Omental fat pad (tissue), 4 donors: ENCODE data around the gene PLEKHN1. TPM values are rescaled to one million over a fixed set of nuclear protein-coding genes. Genes with fewer than 3 reads are reported as not detected.

Experiments
- ATAC-seq: fragments of 150-250 bp; one replicate; pipeline ENCODE4 v1.9.1; 2016; ENCODE audit warnings: mild to moderate bottlenecking, moderate library complexity; ENCODE audit not compliant: low FRiP score
- DNase-seq: peaks from one replicate; pipeline ENCODE4 v3.0.0-alpha.2; 2019; ENCODE audit warnings: low spot score
- total RNA-seq, 4 donors: library from RNA; depleted of rRNA; stranded (reverse); fragments of >200 nt; gene quantifications; one replicate each; pipeline ENCODE4 v1.1.0, GENCODE V29; 2016
- TF ChIP-seq, protein P1 (sequence below), 3 donors: fragments of 450-650 bp; IDR thresholded peaks; one replicate each; pipeline ENCODE4 v1.5.1; 2016 to 2017; ENCODE audit warnings: antibody characterized with exemption in 3 of 3, mild to moderate bottlenecking in 3 of 3, moderate library complexity in 2 of 3

Gene PLEKHN1, protein sequence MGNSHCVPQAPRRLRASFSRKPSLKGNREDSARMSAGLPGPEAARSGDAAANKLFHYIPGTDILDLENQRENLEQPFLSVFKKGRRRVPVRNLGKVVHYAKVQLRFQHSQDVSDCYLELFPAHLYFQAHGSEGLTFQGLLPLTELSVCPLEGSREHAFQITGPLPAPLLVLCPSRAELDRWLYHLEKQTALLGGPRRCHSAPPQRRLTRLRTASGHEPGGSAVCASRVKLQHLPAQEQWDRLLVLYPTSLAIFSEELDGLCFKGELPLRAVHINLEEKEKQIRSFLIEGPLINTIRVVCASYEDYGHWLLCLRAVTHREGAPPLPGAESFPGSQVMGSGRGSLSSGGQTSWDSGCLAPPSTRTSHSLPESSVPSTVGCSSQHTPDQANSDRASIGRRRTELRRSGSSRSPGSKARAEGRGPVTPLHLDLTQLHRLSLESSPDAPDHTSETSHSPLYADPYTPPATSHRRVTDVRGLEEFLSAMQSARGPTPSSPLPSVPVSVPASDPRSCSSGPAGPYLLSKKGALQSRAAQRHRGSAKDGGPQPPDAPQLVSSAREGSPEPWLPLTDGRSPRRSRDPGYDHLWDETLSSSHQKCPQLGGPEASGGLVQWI
- total RNA-seq: under 1 TPM in 3 of 4 donors, not detected in 1; 0.19 to 0.48 (median 0.25) TPM

DNA sequence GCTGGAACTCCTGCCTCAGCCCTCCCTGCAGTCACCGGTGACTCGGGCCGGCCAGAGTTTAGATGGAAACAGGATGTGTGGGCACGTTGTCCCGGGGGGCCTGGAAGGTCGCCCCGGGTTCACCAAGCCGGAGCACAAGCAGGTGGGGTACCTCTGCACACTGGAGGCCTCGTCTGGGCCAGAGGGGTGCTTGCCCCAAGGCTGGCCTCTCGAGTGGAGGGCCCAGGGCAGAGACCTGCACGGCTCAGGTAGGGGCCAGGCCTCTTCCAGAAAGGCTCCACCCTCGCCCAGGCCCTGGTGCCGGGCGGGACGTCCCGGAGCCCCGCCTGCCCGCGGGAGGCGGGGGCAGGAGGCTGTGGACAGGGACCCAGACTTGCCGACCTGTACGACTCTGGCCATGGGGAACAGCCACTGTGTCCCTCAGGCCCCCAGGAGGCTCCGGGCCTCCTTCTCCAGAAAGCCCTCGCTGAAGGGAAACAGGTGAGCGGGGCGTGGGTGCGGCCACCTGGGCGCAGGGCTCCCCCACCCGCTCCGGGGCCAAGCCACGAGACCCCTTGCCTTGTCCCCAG, at the start of gene PLEKHN1:
TSS of gene PLEKHN1 (plus strand) at position 348 of the 569 bp plus-strand sequence. CDS start at position 398, 50 bp downstream.
- DNase-seq: no peak
- ATAC-seq: peak; percentile 38

DNA sequence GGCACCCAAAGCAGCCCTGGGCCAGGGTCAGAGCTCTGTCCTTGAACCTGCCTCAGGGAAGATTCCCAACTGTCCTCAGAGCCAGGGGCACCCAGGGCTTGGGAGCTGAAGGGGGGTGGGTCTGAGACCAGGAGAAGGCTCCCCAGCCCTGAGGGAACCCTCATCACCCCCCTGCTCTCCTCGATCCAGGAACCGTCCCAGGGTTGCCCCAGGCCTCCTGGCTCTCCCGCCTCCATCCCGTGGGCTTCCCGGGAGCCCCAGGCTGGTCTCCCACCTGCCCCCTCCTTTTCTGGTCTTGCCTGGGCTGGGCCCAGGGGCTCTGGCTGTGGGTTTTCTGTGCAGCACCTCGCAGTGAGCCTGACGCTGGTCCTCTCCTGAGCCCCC, 49.2 kb upstream of the PLEKHN1 start:
- TF ChIP-seq, protein P1, sequence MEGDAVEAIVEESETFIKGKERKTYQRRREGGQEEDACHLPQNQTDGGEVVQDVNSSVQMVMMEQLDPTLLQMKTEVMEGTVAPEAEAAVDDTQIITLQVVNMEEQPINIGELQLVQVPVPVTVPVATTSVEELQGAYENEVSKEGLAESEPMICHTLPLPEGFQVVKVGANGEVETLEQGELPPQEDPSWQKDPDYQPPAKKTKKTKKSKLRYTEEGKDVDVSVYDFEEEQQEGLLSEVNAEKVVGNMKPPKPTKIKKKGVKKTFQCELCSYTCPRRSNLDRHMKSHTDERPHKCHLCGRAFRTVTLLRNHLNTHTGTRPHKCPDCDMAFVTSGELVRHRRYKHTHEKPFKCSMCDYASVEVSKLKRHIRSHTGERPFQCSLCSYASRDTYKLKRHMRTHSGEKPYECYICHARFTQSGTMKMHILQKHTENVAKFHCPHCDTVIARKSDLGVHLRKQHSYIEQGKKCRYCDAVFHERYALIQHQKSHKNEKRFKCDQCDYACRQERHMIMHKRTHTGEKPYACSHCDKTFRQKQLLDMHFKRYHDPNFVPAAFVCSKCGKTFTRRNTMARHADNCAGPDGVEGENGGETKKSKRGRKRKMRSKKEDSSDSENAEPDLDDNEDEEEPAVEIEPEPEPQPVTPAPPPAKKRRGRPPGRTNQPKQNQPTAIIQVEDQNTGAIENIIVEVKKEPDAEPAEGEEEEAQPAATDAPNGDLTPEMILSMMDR (IDR thresholded peaks at IDR 0.05): no peak
- DNase-seq (no peak), ATAC-seq (no peak)

More for the DNA sequence above, at the start of gene PLEKHN1:
- TF ChIP-seq, protein P1 (IDR thresholded peaks at IDR 0.05): no peak

DNA sequence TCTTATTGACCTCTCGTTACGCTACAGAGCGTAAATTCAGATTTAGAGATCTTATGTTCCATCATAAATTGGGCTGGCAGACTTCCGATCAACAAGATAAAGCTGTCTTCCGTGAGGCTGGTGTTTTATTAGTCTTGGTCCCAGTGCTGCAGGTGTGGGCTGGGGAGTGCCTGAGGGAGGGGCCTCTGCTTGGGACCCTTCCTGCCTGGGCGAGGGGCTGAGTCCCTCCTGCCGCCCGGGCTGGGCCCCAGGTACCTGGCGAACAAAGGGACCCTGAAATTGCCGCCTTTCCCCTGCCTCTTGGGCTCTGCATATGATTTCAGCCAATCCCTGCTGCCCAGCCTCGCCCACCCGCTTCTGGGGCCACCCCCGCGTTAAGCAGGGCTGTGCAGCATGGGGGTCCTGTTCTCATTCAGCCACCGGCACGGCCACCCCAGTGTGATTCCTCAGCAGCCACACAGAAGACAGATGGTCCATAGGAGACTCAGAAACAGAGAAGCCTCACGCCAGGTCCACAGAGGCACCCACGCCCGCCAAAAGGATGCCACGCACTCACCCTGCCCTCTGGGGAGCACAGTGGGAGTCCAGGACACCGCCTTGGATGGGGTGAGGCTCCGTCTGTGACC, 48.7 kb upstream of the PLEKHN1 start:
- ATAC-seq (no peak), DNase-seq (no peak)
- TF ChIP-seq, protein P1 (IDR thresholded peaks at IDR 0.05): no peak

DNA sequence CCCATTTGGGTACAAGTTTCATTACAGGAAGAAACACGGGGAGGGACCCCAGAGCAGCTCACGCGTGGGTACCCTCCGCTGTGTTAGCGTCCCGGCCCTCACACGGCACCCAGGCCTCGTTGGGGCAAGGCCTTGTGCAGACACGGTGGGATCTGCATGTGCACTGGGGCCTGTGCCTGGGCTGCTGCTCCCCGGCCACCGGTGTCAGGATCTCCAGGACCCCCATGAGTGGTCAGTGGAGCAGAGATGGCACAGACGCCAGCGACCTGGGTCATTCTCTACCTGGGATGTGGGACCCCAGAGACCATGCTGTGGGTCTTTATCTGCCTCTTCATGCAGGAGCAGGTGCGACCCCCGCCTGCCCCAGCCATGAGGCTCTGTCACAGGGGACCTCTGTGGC, 47.9 kb upstream of the PLEKHN1 start:
- DNase-seq (no peak), ATAC-seq (no peak)
- TF ChIP-seq, protein P1 (IDR thresholded peaks at IDR 0.05): no peak

DNA sequence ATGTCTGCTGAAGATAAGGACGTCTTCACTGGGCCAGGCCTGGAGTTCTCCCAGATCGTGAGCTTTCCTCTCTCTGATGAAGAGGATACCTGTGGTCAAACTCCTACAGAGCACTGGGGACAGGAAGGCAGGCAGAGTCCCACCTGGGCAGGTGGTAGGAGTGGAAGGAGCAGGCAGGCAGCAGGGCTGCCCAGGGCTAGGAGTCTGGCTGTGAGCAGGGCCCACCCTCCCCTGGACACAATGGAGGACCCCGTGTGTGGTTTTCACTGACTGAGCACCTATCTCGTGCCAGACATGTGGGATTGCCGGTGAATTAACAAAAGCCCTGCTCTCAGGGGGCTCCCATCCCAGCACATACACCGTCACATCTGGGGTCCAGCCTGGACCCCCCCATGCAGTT, 47.4 kb upstream of the PLEKHN1 start:
- ATAC-seq (no peak), DNase-seq (no peak)
- TF ChIP-seq, protein P1 (IDR thresholded peaks at IDR 0.05): no peak

DNA sequence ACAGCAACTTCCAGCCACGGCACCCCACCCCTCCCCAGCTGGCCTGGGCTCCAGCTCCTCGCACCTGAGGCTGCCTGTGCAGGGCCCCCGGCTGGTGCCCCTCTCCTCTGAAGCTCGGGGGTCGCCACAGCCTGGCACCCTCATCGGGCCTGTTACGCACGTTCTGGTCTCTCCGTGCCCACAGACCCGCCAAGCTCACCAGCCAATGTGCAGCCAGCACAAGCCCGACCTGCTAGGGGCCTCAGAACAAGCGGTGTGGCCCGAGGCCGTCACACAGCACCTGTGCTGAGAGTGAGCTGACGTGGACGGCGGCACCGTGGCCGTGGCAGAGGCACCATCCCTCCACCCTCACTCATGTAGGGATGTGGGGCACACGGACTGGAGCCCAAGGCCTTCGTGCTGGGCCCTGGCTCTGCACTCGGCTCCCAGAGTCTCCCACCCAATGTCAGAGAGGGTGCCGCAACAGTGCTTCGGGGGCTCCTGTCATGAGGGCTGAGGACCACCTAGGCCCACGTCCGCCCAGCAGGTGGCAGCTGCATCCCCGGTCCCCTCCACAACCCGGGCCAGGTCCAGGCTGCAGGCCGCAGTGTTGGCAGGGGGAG, 46.9 kb upstream of the PLEKHN1 start:
- TF ChIP-seq, protein P1 (IDR thresholded peaks at IDR 0.05): no peak
- DNase-seq (no peak), ATAC-seq (no peak)
